Ovary (tissue), 3 donors: Measurements from ENCODE around the gene ST6GALNAC6.

Experiments
- CTCF ChIP-seq, 3 donors: fragments of 450-650 bp in 2 of 3; fragments of 200-600 bp in 1 of 3; IDR thresholded peaks; one replicate each; pipeline versions ENCODE4 v1.5.1 to v1.8.0; 2016 to 2022; ENCODE audit warnings: antibody characterized with exemption in 3 of 3, mild to moderate bottlenecking in 1 of 3
- EP300 ChIP-seq: sonication (generic); formaldehyde crosslinking; IDR thresholded peaks from one replicate; pipeline ENCODE4 v1.6.1; 2017; ENCODE audit warnings: antibody characterized with exemption
- donor health status: DM: no; HTN: no; CAD: no.

- TF ChIP-seq CTCF (IDR thresholded peaks at IDR 0.05) (no peak), EP300 (no peak)
Measured at GRCh38 chr9:127887792-127888191, 11.6 kb downstream of the ST6GALNAC6 start.
